GM12878 (cell line): ENCODE data around the gene MBD5. TPM values are rescaled to one million over a fixed set of nuclear protein-coding genes. Genes with fewer than 3 reads are reported as not detected.

ENCODE experiments used
- BCLAF1 ChIP-seq: fragments of 450-650 bp; IDR thresholded peaks from 2 replicates; pipeline ENCODE4 v1.6.1; 2017; ENCODE audit warnings: antibody characterized with exemption, mild to moderate bottlenecking, moderate library complexity
- EZH2 ChIP-seq: IDR thresholded peaks from 2 replicates; pipeline ENCODE4 v1.6.1; 2012; ENCODE audit warnings: low read depth, mild to moderate bottlenecking, control low read depth, inconsistent platforms, low read length, borderline replicate concordance; ENCODE audit not compliant: control insufficient read depth
- FOXK2 ChIP-seq: fragments of 450-650 bp; IDR thresholded peaks from 2 replicates; pipeline ENCODE4 v1.6.1; 2017; ENCODE audit warnings: mild to moderate bottlenecking, moderate library complexity
- GATAD2B ChIP-seq: fragments of 450-650 bp; conservative IDR thresholded peaks from 2 replicates; pipeline ENCODE4 v1.6.1; 2017; ENCODE audit warnings: low read depth, mild to moderate bottlenecking, moderate library complexity
- HDGF ChIP-seq: fragments of 450-650 bp; IDR thresholded peaks from 2 replicates; pipeline ENCODE4 v1.6.1; 2016; ENCODE audit warnings: antibody characterized with exemption
- IRF5 ChIP-seq: fragments of 450-650 bp; IDR thresholded peaks from 2 replicates; pipeline ENCODE4 v1.6.1; 2017; ENCODE audit warnings: borderline replicate concordance
- KAT2A ChIP-seq: conservative IDR thresholded peaks from 2 replicates; pipeline ENCODE4 v1.6.1; 2011; ENCODE audit warnings: low read depth, low read length; ENCODE audit not compliant: control insufficient read depth
- MTA2 ChIP-seq: fragments of 450-650 bp; IDR thresholded peaks from 2 replicates; pipeline ENCODE4 v1.6.1; 2016; ENCODE audit warnings: low read depth, mild to moderate bottlenecking, moderate library complexity
- NFYA ChIP-seq: IDR thresholded peaks from 2 replicates; pipeline ENCODE4 v1.6.1; 2011; ENCODE audit warnings: low read depth, mild to moderate bottlenecking, low read length, improper control_type of control experiment, borderline replicate concordance
- PAX5 ChIP-seq: IDR thresholded peaks from 2 replicates; pipeline ENCODE4 v1.6.1; 2011; ENCODE audit warnings: low read depth, low read length, borderline replicate concordance
- POLR2AphosphoS5 ChIP-seq: IDR thresholded peaks from 2 replicates; pipeline ENCODE4 v1.6.1; 2011; ENCODE audit warnings: mild to moderate bottlenecking, low read length, inconsistent platforms
- RAD21 ChIP-seq: IDR thresholded peaks from 2 replicates; pipeline ENCODE4 v1.6.1; 2011; ENCODE audit warnings: mild to moderate bottlenecking, low read depth, low read length, moderate library complexity; ENCODE audit not compliant: insufficient read depth
- SMAD5 ChIP-seq: IDR thresholded peaks from 2 replicates; pipeline ENCODE4 v1.6.1; 2016; ENCODE audit warnings: antibody characterized with exemption, low read depth
- ZBED1 ChIP-seq: IDR thresholded peaks from 2 replicates; pipeline ENCODE4 v1.6.1; 2016; ENCODE audit warnings: borderline replicate concordance
- ZNF207 ChIP-seq: fragments of 450-650 bp; IDR thresholded peaks from 2 replicates; pipeline ENCODE4 v1.6.1; 2014; ENCODE audit warnings: antibody characterized with exemption, mild to moderate bottlenecking, borderline replicate concordance
- polyA plus RNA-seq, 11 experiments: library from polyadenylated mRNA; depleted of rRNA in 4 of 11; unstranded in 6 of 11; stranded (reverse) in 5 of 11; fragments of >200 nt; fragmentation: Nextera tagmentation in 4 of 11; fragmentation: Illumina TruSeq in 1 of 11; extraction: Ambion mirVana in 4 of 11; extraction: Trizol in 1 of 11; gene quantifications; 1 replicate in 1 of 11; 2 replicates in 10 of 11; pipeline versions ENCODE4 v1.2.1 to v1.2.3, GENCODE V29; 2011 to 2016; ENCODE audit warnings: inconsistent platforms in 2 of 11, missing spikeins in 2 of 11, low read depth in 1 of 11
- total RNA-seq, 4 experiments: library from RNA; depleted of rRNA in 3 of 4; stranded (reverse); fragments of >200 nt in 3 of 4; fragmentation: Illumina TruSeq in 1 of 4; extraction: Trizol in 1 of 4; gene quantifications; 2 replicates each; pipeline versions ENCODE4 v1.2.1 to v1.2.3, GENCODE V29; 2013 to 2021
- TF ChIP-seq, protein P1 (sequence below): fragments of 450-650 bp; IDR thresholded peaks from 2 replicates; pipeline ENCODE4 v1.6.1; 2017; ENCODE audit warnings: mild to moderate bottlenecking, moderate library complexity
- TF ChIP-seq, protein P2 (sequence below): fragments of 450-650 bp; IDR thresholded peaks from 2 replicates; pipeline ENCODE4 v1.6.1; 2017; ENCODE audit warnings: mild to moderate bottlenecking, moderate library complexity

MBD5 gene
- total and polyA plus RNA-seq, 10 of the 15 experiments (the other 5 are each of a cell fraction or from before 2014, with no cell fraction given), result 7.4 to 58.0 (median 21.2) TPM

DNA sequence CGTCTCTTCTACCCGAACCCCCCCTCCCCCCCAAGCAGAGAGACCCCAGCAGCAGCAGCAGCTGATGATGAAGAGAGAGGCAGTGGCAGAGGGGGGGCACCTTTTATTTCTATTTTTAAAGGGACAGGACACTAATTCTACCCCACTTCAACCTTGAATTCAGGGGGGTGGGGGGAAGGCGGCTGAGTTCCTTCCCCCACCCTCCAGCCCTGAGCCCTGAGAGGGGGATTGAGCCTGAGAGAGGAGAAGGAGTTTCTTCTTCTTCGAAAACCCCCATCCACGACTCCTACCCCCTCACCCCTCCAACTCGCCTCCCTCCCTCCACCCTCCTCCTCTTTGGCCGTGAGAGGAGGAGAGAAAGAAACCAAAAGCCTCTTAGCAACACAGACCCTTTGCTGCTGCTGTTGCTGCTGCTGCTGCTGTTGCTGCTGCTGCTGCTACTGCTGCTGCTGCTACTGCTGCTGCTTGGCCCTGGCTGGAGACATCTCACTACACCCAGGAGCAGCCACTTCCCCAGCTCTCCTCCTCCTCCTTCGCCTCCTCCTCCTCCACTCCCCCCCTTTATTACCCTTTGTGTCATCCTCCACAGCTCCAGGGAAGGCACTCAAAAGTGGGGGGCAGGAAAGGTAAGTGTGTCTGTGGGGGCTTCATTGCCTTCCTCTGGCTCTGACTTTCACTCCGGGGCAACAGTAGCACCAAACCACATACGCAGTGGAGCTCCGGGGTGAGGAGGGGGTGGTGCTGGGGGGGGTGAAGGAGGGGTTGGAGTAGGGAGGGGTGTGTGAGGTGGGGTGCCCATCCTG, at the start of gene MBD5 (continued):
- TF ChIP-seq, protein P1, sequence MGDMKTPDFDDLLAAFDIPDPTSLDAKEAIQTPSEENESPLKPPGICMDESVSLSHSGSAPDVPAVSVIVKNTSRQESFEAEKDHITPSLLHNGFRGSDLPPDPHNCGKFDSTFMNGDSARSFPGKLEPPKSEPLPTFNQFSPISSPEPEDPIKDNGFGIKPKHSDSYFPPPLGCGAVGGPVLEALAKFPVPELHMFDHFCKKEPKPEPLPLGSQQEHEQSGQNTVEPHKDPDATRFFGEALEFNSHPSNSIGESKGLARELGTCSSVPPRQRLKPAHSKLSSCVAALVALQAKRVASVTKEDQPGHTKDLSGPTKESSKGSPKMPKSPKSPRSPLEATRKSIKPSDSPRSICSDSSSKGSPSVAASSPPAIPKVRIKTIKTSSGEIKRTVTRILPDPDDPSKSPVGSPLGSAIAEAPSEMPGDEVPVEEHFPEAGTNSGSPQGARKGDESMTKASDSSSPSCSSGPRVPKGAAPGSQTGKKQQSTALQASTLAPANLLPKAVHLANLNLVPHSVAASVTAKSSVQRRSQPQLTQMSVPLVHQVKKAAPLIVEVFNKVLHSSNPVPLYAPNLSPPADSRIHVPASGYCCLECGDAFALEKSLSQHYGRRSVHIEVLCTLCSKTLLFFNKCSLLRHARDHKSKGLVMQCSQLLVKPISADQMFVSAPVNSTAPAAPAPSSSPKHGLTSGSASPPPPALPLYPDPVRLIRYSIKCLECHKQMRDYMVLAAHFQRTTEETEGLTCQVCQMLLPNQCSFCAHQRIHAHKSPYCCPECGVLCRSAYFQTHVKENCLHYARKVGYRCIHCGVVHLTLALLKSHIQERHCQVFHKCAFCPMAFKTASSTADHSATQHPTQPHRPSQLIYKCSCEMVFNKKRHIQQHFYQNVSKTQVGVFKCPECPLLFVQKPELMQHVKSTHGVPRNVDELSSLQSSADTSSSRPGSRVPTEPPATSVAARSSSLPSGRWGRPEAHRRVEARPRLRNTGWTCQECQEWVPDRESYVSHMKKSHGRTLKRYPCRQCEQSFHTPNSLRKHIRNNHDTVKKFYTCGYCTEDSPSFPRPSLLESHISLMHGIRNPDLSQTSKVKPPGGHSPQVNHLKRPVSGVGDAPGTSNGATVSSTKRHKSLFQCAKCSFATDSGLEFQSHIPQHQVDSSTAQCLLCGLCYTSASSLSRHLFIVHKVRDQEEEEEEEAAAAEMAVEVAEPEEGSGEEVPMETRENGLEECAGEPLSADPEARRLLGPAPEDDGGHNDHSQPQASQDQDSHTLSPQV, result no peak
- TF ChIP-seq, protein P2, sequence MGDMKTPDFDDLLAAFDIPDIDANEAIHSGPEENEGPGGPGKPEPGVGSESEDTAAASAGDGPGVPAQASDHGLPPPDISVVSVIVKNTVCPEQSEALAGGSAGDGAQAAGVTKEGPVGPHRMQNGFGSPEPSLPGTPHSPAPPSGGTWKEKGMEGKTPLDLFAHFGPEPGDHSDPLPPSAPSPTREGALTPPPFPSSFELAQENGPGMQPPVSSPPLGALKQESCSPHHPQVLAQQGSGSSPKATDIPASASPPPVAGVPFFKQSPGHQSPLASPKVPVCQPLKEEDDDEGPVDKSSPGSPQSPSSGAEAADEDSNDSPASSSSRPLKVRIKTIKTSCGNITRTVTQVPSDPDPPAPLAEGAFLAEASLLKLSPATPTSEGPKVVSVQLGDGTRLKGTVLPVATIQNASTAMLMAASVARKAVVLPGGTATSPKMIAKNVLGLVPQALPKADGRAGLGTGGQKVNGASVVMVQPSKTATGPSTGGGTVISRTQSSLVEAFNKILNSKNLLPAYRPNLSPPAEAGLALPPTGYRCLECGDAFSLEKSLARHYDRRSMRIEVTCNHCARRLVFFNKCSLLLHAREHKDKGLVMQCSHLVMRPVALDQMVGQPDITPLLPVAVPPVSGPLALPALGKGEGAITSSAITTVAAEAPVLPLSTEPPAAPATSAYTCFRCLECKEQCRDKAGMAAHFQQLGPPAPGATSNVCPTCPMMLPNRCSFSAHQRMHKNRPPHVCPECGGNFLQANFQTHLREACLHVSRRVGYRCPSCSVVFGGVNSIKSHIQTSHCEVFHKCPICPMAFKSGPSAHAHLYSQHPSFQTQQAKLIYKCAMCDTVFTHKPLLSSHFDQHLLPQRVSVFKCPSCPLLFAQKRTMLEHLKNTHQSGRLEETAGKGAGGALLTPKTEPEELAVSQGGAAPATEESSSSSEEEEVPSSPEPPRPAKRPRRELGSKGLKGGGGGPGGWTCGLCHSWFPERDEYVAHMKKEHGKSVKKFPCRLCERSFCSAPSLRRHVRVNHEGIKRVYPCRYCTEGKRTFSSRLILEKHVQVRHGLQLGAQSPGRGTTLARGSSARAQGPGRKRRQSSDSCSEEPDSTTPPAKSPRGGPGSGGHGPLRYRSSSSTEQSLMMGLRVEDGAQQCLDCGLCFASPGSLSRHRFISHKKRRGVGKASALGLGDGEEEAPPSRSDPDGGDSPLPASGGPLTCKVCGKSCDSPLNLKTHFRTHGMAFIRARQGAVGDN, result no peak
- TF ChIP-seq FOXK2 (no peak), GATAD2B (peak; percentile 17; the same call in 1 of the 2 replicates), POLR2AphosphoS5 (peak; percentile 46; the same call in 1 of the 2 replicates), IRF5 (no peak), HDGF (0 out of 2 replicates have a peak, but pooled peaks have one; percentile 15), RAD21 (no peak), MTA2 (no peak), EZH2 (no peak), KAT2A (no peak), SMAD5 (0 out of 2 replicates have a peak, but pooled peaks have one; percentile 53), BCLAF1 (no peak), PAX5 (no peak), ZNF207 (no peak), ZBED1 (no peak), NFYA (no peak)
